Measurements from ENCODE around the gene SERINC5.
A peak's percentile ranks its signal among the peaks of the same experiment; 100 is the strongest.
"Not testable (repeated sequence)": the region's sequence is repeated elsewhere in the genome, so short reads cannot be mapped to it uniquely, and the experiment has no call there.

SERINC5 gene

GRCh38 chr5:80193401-80193800 is 62.4 kb downstream of the SERINC5 start:
- no peak for DNase-seq

GRCh38 chr5:80192507-80193241 is 63.2 kb downstream of the SERINC5 start:
- DNase-seq = no peak

- DNase-seq = peak; percentile 97
These were observed 63.9 kb downstream of the SERINC5 start for GRCh38 chr5:80191991-80192398.

GRCh38 chr5:80191397-80191796 is 64.5 kb downstream of the SERINC5 start:
- no peak for DNase-seq

GRCh38 chr5:80190960-80191359 is 64.9 kb downstream of the SERINC5 start:
- DNase-seq = no peak

- DNase-seq = no peak
These were observed 66.1 kb downstream of the SERINC5 start for GRCh38 chr5:80189701-80190100.

GRCh38 chr5:80189201-80189600 is 66.6 kb downstream of the SERINC5 start:
- no peak for DNase-seq

- DNase-seq = no peak
These were observed 68.3 kb downstream of the SERINC5 start for GRCh38 chr5:80187421-80188090.

GRCh38 chr5:80185535-80185934 is 70.3 kb downstream of the SERINC5 start:
- not testable (repeated sequence) for DNase-seq

- DNase-seq = peak; percentile 26
These were observed 70.8 kb downstream of the SERINC5 start for GRCh38 chr5:80185095-80185494.

GRCh38 chr5:80184235-80185023 is 71.4 kb downstream of the SERINC5 start:
- DNase-seq = no peak

GRCh38 chr5:80183728-80184234 is 72.1 kb downstream of the SERINC5 start:
- DNase-seq = not testable (repeated sequence)

GRCh38 chr5:80182809-80183580 is 72.9 kb downstream of the SERINC5 start:
- peak; percentile 45 for DNase-seq

GRCh38 chr5:80181618-80182211 is 74.1 kb downstream of the SERINC5 start:
- DNase-seq = peak; percentile 96

- DNase-seq = no peak
These were observed 78.6 kb downstream of the SERINC5 start for GRCh38 chr5:80177236-80177635.

GRCh38 chr5:80175337-80175736 is 80.5 kb downstream of the SERINC5 start:
- no peak for DNase-seq

GRCh38 chr5:80174790-80175189 is 81.1 kb downstream of the SERINC5 start:
- no peak for DNase-seq

GRCh38 chr5:80172067-80172695 is 83.7 kb downstream of the SERINC5 start:
- no peak for DNase-seq

GRCh38 chr5:80170117-80170535 is 85.7 kb downstream of the SERINC5 start:
- no peak for DNase-seq

GRCh38 chr5:80168388-80169028 is 87.3 kb downstream of the SERINC5 start:
- no peak for DNase-seq

- no peak for DNase-seq
These were observed 90.4 kb downstream of the SERINC5 start for GRCh38 chr5:80165452-80165851.

All from hematopoietic multipotent progenitor cell treated with erythropoietin and hydrocortisone succinate and interleukin-3 and kit ligand, for 6 days (in vitro differentiated cells).